ENCODE results near the gene ALG6. TPM values are rescaled to one million over a fixed set of nuclear protein-coding genes. Genes with fewer than 3 reads are reported as not detected.
"Not testable (repeated sequence)": the region's sequence is repeated elsewhere in the genome, so short reads cannot be mapped to it uniquely, and the experiment has no call there.

The ALG6 gene
- total RNA-seq, 1 donor from 2014 or later: 17.5 TPM

- no peak for DNase-seq (ENCODE audit: low read depth in 2 of 2)
Observed at GRCh38 chr1:63328122-63328521, 39.3 kb upstream of the ALG6 start.

- DNase-seq (ENCODE audit: low read depth in 2 of 2): no peak
Observed at GRCh38 chr1:63328781-63329180, 38.6 kb upstream of the ALG6 start.

GRCh38 chr1:63329621-63330330 lies 37.7 kb upstream of the ALG6 start:
- no peak for DNase-seq (ENCODE audit: low read depth in 2 of 2)

- no peak for DNase-seq (ENCODE audit: low read depth in 2 of 2)
Observed at GRCh38 chr1:63330331-63330916, 37.0 kb upstream of the ALG6 start.

- no peak for DNase-seq (ENCODE audit: low read depth in 2 of 2)
Observed at GRCh38 chr1:63342402-63342801, 25.0 kb upstream of the ALG6 start.

GRCh38 chr1:63343922-63344321 lies 23.5 kb upstream of the ALG6 start:
- DNase-seq (ENCODE audit: low read depth in 2 of 2): no peak

- DNase-seq (ENCODE audit: low read depth in 2 of 2): no peak
Observed at GRCh38 chr1:63350320-63350719, 17.1 kb upstream of the ALG6 start.

- no peak for DNase-seq (ENCODE audit: low read depth in 2 of 2)
Observed at GRCh38 chr1:63352736-63353135, 14.7 kb upstream of the ALG6 start.

- DNase-seq (ENCODE audit: low read depth in 2 of 2): not testable (repeated sequence)
Observed at GRCh38 chr1:63356234-63356633, 11.2 kb upstream of the ALG6 start.

GRCh38 chr1:63359561-63359960 lies 7.9 kb upstream of the ALG6 start:
- no peak for DNase-seq (ENCODE audit: low read depth in 2 of 2)

- DNase-seq (ENCODE audit: low read depth in 2 of 2): no peak
Observed at GRCh38 chr1:63362073-63362472, 5.4 kb upstream of the ALG6 start.

- DNase-seq (ENCODE audit: low read depth in 2 of 2): no peak
Observed at GRCh38 chr1:63362578-63362977, 4.8 kb upstream of the ALG6 start.

GRCh38 chr1:63363014-63363413 lies 4.4 kb upstream of the ALG6 start:
- DNase-seq (ENCODE audit: low read depth in 2 of 2): no peak

GRCh38 chr1:63366908-63367214 lies 566 bp upstream of the ALG6 start:
- no peak for DNase-seq (ENCODE audit: low read depth in 2 of 2)

GRCh38 chr1:63368131-63368530 lies 704 bp downstream of the ALG6 start:
- peak in 1 of 2 donors; percentile 10 for DNase-seq (ENCODE audit: low read depth in 2 of 2)

GRCh38 chr1:63379583-63379982 lies 12.2 kb downstream of the ALG6 start:
- no peak for DNase-seq (ENCODE audit: low read depth in 2 of 2)

- no peak for DNase-seq (ENCODE audit: low read depth in 2 of 2)
Observed at GRCh38 chr1:63381741-63382140, 14.3 kb downstream of the ALG6 start.

- no peak for DNase-seq (ENCODE audit: low read depth in 2 of 2)
Observed at GRCh38 chr1:63401945-63402344, 34.5 kb downstream of the ALG6 start.

- DNase-seq (ENCODE audit: low read depth in 2 of 2): no peak
Observed at GRCh38 chr1:63403386-63403785, 36.0 kb downstream of the ALG6 start.

- no peak for DNase-seq (ENCODE audit: low read depth in 2 of 2)
Observed at GRCh38 chr1:63405021-63405420, 37.6 kb downstream of the ALG6 start.

GRCh38 chr1:63405987-63406386 lies 38.6 kb downstream of the ALG6 start:
- no peak for DNase-seq (ENCODE audit: low read depth in 2 of 2)

GRCh38 chr1:63407002-63407401 lies 39.6 kb downstream of the ALG6 start:
- DNase-seq (ENCODE audit: low read depth in 2 of 2): no peak

GRCh38 chr1:63408331-63408730 lies 40.9 kb downstream of the ALG6 start:
- no peak for DNase-seq (ENCODE audit: low read depth in 2 of 2)

- no peak for DNase-seq (ENCODE audit: low read depth in 2 of 2)
Observed at GRCh38 chr1:63411066-63411465, 43.6 kb downstream of the ALG6 start.
